NCI-H510A (cell line): ENCODE data around the gene ALG3.

Source experiments
- DNase-seq: peaks from one replicate; lab custom pipeline; 2025; lab: John Stamatoyannopoulos, UW

ALG3 gene

GRCh38 chr3:184192889-184193288 is 55.9 kb downstream of the ALG3 start:
- no peak for DNase-seq
